PC-9 (cell line): ENCODE data around the gene TRPC4.

Experiments
- EZH2 ChIP-seq: fragments of 200-600 bp; sonication (generic); IDR thresholded peaks from 2 replicates; pipeline ENCODE4 v1.8.0; 2017; ENCODE audit warnings: antibody characterized with exemption, low read depth
- TF ChIP-seq, protein P1 (sequence below): fragments of 200-600 bp; sonication (generic); conservative IDR thresholded peaks from 2 replicates; pipeline ENCODE4 v1.6.1; 2017; ENCODE audit warnings: mixed run types, antibody characterized with exemption, mild to moderate bottlenecking, moderate library complexity

DNA sequence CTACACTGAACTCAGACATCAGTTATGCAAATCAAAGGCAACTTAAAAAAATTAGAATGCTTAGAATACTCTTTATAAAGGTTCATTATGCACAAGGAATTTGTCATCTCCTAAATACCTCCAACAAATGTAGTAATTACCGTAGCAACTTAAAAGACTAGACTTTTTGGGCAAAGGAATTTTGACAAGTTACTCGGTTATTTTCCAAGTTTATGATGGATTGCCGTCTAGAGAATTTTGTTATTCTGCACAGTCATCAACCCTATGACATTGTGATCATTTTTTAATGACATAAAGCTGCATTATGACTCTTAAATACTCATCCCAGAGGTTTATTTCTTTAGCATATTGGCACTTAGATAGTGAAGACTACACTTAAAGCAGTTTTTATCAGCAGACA lies 71.9 kb downstream of the TRPC4 start:
- TF ChIP-seq, protein P1, sequence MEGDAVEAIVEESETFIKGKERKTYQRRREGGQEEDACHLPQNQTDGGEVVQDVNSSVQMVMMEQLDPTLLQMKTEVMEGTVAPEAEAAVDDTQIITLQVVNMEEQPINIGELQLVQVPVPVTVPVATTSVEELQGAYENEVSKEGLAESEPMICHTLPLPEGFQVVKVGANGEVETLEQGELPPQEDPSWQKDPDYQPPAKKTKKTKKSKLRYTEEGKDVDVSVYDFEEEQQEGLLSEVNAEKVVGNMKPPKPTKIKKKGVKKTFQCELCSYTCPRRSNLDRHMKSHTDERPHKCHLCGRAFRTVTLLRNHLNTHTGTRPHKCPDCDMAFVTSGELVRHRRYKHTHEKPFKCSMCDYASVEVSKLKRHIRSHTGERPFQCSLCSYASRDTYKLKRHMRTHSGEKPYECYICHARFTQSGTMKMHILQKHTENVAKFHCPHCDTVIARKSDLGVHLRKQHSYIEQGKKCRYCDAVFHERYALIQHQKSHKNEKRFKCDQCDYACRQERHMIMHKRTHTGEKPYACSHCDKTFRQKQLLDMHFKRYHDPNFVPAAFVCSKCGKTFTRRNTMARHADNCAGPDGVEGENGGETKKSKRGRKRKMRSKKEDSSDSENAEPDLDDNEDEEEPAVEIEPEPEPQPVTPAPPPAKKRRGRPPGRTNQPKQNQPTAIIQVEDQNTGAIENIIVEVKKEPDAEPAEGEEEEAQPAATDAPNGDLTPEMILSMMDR = no peak
- TF ChIP-seq EZH2 = no peak
